ENCODE results near the gene KHDRBS1. TPM values are rescaled to one million over a fixed set of nuclear protein-coding genes. Genes with fewer than 3 reads are reported as not detected.
"Not testable (repeated sequence)": the region's sequence is repeated elsewhere in the genome, so short reads cannot be mapped to it uniquely, and the experiment has no call there.

The KHDRBS1 gene
- total RNA-seq, 4 donors from 2014 or later, result 60.8 to 94.3 (median 84.7) TPM

DNA sequence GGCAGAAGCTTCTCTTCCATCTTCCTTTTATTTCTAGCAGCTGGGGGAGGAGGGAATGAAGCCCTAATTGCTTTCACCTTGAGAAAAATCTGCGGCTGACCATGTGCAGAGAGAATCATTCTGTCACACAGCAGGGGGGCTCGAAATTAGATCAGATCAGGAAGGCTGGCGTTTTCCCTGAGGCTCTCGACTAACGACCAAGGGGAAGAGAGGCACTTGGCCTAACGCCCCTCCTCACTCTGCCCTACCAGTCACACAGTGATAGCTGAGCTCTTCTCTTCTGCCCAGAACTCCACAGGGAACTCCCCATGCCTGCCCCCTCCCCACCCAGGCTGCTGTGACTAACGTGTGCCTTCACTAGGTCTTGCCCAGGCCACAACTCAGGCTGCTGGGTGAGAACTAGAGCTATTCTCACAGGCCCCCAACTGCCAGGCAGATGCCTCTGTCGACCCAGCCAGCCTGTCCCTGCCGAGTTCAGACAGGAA is 26.5 kb upstream of the KHDRBS1 start:
- H3K4me3 ChIP-seq (ENCODE audit: low read depth, poor library complexity, severe bottlenecking), result no peak overlapping the region
- 68 to 74% methylated on average over 7 to 9 of the region's 9 CpGs for WGBS, 2 donors
- no peak for TF ChIP-seq POLR2A (IDR thresholded peaks at IDR 0.05)
- TF ChIP-seq, protein P1, sequence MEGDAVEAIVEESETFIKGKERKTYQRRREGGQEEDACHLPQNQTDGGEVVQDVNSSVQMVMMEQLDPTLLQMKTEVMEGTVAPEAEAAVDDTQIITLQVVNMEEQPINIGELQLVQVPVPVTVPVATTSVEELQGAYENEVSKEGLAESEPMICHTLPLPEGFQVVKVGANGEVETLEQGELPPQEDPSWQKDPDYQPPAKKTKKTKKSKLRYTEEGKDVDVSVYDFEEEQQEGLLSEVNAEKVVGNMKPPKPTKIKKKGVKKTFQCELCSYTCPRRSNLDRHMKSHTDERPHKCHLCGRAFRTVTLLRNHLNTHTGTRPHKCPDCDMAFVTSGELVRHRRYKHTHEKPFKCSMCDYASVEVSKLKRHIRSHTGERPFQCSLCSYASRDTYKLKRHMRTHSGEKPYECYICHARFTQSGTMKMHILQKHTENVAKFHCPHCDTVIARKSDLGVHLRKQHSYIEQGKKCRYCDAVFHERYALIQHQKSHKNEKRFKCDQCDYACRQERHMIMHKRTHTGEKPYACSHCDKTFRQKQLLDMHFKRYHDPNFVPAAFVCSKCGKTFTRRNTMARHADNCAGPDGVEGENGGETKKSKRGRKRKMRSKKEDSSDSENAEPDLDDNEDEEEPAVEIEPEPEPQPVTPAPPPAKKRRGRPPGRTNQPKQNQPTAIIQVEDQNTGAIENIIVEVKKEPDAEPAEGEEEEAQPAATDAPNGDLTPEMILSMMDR (IDR thresholded peaks at IDR 0.05), result no peak
- intact Hi-C loops (cut with DNase I; ENCODE audit: low total_unique reads), result no loop called here
- DNase-seq (ENCODE audit: low spot score in 2 of 2), result no peak

DNA sequence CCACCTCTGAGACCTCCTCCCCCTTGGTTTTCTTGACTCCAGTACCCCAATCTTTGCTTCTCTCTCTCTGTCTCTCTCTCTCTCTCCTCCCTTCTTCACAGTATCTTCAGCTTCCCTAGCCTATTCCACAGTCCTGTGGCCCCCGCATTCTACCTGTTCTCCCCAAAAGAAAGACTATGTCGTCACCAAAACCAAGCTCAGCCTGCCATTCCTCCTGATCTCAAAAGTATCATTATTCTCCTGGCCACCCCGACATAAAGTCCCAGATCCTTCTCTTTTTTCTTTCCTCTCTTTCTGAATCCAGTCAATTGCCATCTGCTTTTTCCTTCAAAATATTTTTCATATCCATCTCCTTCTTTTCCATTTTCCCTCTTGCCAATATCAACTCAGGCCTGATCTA is 23.7 kb upstream of the KHDRBS1 start:
- intact Hi-C loops (cut with DNase I; ENCODE audit: low total_unique reads), result no loop called here
- TF ChIP-seq, protein P1 (IDR thresholded peaks at IDR 0.05), result no peak
- TF ChIP-seq POLR2A (IDR thresholded peaks at IDR 0.05), result no peak
- no peak overlapping the region for H3K4me3 ChIP-seq (ENCODE audit: low read depth, poor library complexity, severe bottlenecking)
- no peak for DNase-seq (ENCODE audit: low spot score in 2 of 2)
- WGBS, 2 donors, result 96 to 98% methylated on average over 3 of the region's 3 CpGs

DNA sequence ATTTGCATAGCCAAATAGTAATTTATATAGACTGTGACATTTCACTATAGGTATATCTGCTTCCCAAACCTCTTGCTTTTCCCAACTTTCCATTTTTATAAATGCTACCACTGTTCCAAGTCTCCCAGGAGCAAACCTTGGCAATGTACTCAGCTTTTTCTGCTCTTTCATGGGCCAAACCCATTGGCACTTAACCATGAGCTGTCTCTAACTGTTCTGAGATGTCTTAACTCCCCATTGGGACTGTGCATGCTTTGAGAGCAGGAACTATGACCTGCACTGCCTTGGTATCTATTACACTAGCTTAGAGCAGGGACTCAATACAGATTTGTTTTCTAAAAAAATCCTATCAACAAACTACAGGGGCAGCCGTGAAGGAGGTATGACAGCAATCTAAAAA is 22.5 kb upstream of the KHDRBS1 start:
- intact Hi-C loops (cut with DNase I; ENCODE audit: low total_unique reads), result no loop called here
- TF ChIP-seq, protein P1 (IDR thresholded peaks at IDR 0.05), result no peak
- DNase-seq (ENCODE audit: low spot score in 2 of 2), result no peak
- no peak overlapping the region for H3K4me3 ChIP-seq (ENCODE audit: low read depth, poor library complexity, severe bottlenecking)
- WGBS, 2 donors, result 40 to 42% methylated on average over 1 of the region's 1 CpG

DNA sequence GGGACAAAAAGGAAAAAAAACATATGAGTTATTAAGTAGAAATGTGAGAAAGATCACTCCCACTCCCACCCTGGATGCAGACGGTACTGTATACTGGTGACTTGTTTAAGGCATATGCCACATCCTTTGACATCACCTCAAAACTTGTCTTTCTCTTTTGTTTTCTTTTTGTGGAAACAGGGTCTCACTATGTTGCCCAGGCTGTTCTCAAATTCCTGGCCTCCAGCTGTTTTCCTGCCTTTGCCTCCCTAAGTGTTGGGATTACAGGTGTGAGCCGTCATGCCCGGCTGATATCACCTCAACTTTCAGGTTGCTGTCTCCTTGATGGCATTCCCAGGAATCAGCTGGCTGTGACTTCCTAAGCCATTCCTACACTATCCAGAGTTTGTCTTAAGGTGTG is 18.4 kb upstream of the KHDRBS1 start:
- no peak overlapping the region for H3K4me3 ChIP-seq (ENCODE audit: low read depth, poor library complexity, severe bottlenecking)
- intact Hi-C loops (cut with DNase I; ENCODE audit: low total_unique reads), result no loop called here
- no peak for DNase-seq (ENCODE audit: low spot score in 2 of 2)
- 83 to 87% methylated on average over 3 of the region's 3 CpGs for WGBS, 2 donors
- TF ChIP-seq POLR2A (IDR thresholded peaks at IDR 0.05), result no peak
- TF ChIP-seq, protein P1 (IDR thresholded peaks at IDR 0.05), result no peak

DNA sequence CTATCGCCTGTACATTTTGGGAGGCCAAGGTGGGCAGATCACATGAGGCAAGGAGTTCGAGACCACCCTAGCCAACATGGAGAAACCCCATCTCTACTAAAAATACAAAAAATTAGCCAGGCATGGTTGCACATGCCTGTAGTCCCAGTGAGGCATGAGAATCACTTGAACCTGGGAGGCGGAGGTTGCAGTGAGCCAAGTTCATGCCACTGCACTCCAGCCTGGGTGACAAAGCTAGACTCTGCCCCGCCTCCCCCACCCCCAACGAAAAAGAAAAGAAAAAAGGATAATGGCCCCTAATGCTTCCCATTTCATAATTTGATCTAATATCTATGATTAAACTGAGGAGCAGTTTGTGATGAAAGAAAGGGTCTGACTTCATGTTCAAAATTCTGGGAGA is 17.5 kb upstream of the KHDRBS1 start:
- WGBS, 2 donors, result 86 to 89% methylated on average over 5 of the region's 5 CpGs
- intact Hi-C loops (cut with DNase I; ENCODE audit: low total_unique reads); DNase-seq (ENCODE audit: low spot score in 2 of 2); H3K4me3 ChIP-seq (ENCODE audit: low read depth, poor library complexity, severe bottlenecking): not testable (repeated sequence)

DNA sequence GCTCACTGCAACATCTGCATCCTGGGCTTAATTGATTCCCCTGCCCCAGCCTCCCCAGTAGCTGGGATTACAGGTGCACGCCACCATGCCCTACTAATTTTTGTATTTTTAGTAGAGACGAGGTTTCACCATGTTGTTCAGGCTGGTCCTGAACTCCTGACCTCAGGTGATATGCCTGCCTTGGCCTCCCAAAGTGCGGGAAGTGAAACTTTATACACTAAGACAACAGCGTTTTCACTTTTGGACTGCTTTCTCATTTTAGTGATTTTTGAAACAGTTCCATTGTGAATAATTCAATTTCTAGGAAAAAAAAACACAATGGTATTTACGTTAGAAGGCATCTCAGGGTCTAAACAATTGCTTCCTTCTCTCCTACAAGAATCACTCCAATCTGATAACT is 11.8 kb upstream of the KHDRBS1 start:
- TF ChIP-seq POLR2A (IDR thresholded peaks at IDR 0.05), result no peak
- TF ChIP-seq, protein P1 (IDR thresholded peaks at IDR 0.05), result no peak
- intact Hi-C loops (cut with DNase I; ENCODE audit: low total_unique reads), result no loop called here
- no peak overlapping the region for H3K4me3 ChIP-seq (ENCODE audit: low read depth, poor library complexity, severe bottlenecking)
- 88 to 90% methylated on average over 5 of the region's 5 CpGs for WGBS, 2 donors
- DNase-seq (ENCODE audit: low spot score in 2 of 2), result no peak

DNA sequence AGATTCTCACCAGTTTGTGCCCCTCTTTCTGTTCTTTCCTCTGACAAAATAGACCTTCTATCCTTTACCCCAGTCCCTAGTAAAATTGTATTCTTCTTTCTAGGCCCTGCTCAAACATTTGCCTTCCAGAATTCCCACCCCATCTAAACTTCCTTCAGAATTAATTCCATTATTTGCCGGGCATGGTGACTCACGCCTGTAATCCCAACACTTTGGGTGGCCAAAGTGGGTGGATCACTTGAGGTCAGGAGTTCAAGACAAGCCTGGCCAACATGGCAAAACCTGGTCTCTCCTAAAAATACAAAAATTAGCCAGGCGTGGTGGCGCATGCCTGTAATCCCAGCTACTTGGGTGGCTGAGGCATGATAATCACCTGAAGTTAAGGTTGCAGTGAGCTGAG is 11.4 kb upstream of the KHDRBS1 start:
- WGBS, 2 donors, result 39 to 46% methylated on average over 4 of the region's 4 CpGs
- intact Hi-C loops (cut with DNase I; ENCODE audit: low total_unique reads); DNase-seq (ENCODE audit: low spot score in 2 of 2); H3K4me3 ChIP-seq (ENCODE audit: low read depth, poor library complexity, severe bottlenecking): not testable (repeated sequence)

Measured in lower leg skin (tissue), 4 donors.